ENCODE measurements around the gene ALOX12B. TPM values are rescaled to one million over a fixed set of nuclear protein-coding genes. Genes with fewer than 3 reads are reported as not detected.

Gene ALOX12B
- total and polyA plus RNA-seq, 2 of the 13 experiments (the other 11 are each of a cell fraction or from before 2014, with no cell fraction given), result 0.13 TPM; not detected in 1

GRCh38 chr17:8076502-8077266 is 10.8 kb downstream of the ALOX12B start:
- Histone ChIP-seq H3K4me1 (ENCODE audit: insufficient read depth, low read length) (peaks cover 24% of the 10 kb centered on the region), H3K4me2 (ENCODE audit: low read depth, low read length) (no peak overlapping the region), H3K27me3 (ENCODE audit: control insufficient read depth in 1 of 2, insufficient read depth in 2 of 2, low read length in 2 of 2) (peaks cover 21 to 78% of the 10 kb centered on the region in 2 experiments), H2AFZ (ENCODE audit: low read length) (no peak overlapping the region), H3K79me2 (ENCODE audit: insufficient read depth, low read length) (no peaks in the 10 kb centered on the region), H3K4me3 (replicated peaks in 1 of 3; ENCODE audit: insufficient read depth in 1 of 3, low read depth in 2 of 3, low read length in 3 of 3) (no peak overlapping the region), H3K9me3 (ENCODE audit: low read length) (no peaks in the 10 kb centered on the region), H3K9ac (ENCODE audit: insufficient read depth, low read depth, low read length) (no peak overlapping the region), H3K27ac (ENCODE audit: extremely low read length, insufficient read depth, low read length) (no peak overlapping the region), H3K36me3 (replicated peaks in 1 of 2; ENCODE audit: control insufficient read depth in 1 of 2, insufficient read depth in 2 of 2, low read length in 2 of 2) (no peaks in the 10 kb centered on the region), H4K20me1 (ENCODE audit: insufficient read depth, low read length) (peaks cover 6% of the 10 kb centered on the region; the same call in 1 of the 2 replicates)
- FAIRE-seq (no peak), ATAC-seq (no peak), DNase-seq (ENCODE audit: low spot score) (no peak)
- ChIA-PET POLR2A (no interaction called here), CTCF (ENCODE audit: low intra/inter-chr PET ratio, low total read pairs) (no interaction called here)
- intact Hi-C loops (cut with micrococcal nuclease; ENCODE audit: unreplicated experiment), result no loop called here
- in situ Hi-C loops (cut with HindIII; ENCODE audit: extremely low pct_ligation_motif_present, low pct_unique_long_range_greater_than_20kb), result no loop called here
- no TSS peak for BruUV-seq (replicated peaks)
- no peak for TF ChIP-seq CREB1 (IDR thresholded peaks at IDR 0.05)
- no peak for TF ChIP-seq CREB1 (CRISPR knock-in tag; IDR thresholded peaks at IDR 0.05)
- TF ChIP-seq ZNF792 (CRISPR knock-in tag; IDR thresholded peaks at IDR 0.05), result no peak
- TF ChIP-seq CCDC6 (CRISPR knock-in tag; IDR thresholded peaks at IDR 0.05), result no peak
- no peak for TF ChIP-seq PHB2 (IDR thresholded peaks at IDR 0.05; ENCODE audit: partially characterized antibody)
- no peak for TF ChIP-seq ZFP91 (CRISPR knock-in tag; IDR thresholded peaks at IDR 0.05; ENCODE audit: borderline replicate concordance)
- TF ChIP-seq PRMT3 (CRISPR knock-in tag; IDR thresholded peaks at IDR 0.05; ENCODE audit: borderline replicate concordance, low read depth), result no peak
- no peak for TF ChIP-seq ZNF891 (CRISPR knock-in tag; IDR thresholded peaks at IDR 0.05)
- TF ChIP-seq ZFP36L2 (CRISPR knock-in tag; IDR thresholded peaks at IDR 0.05), result no peak
- 41% methylated on average over 12 of the region's 13 CpGs for WGBS (ENCODE audit: low lambda C conversion rate)

Measured in HepG2 (cell line).